AG08395 (cell line): Measurements from ENCODE around the gene LRTM2.

Experiments
- DNase-seq: peaks from one replicate; pipeline ENCODE4 v3.0.0; 2012; ENCODE audit warnings: mixed read lengths, low spot score

LRTM2 gene

GRCh38 chr12:1842183-1842904 lies 22.0 kb downstream of the LRTM2 start:
- no peak for DNase-seq

GRCh38 chr12:1842905-1843640 lies 22.7 kb downstream of the LRTM2 start:
- DNase-seq: no peak

- DNase-seq: no peak
These were observed 23.3 kb downstream of the LRTM2 start for GRCh38 chr12:1843641-1844005.

GRCh38 chr12:1844223-1844622 lies 23.9 kb downstream of the LRTM2 start:
- no peak for DNase-seq

GRCh38 chr12:1844661-1845409 lies 24.5 kb downstream of the LRTM2 start:
- DNase-seq: no peak

GRCh38 chr12:1845427-1845826 lies 25.1 kb downstream of the LRTM2 start:
- DNase-seq: no peak

- no peak for DNase-seq
These were observed 25.5 kb downstream of the LRTM2 start for GRCh38 chr12:1845886-1846285.

GRCh38 chr12:1846421-1847405 lies 26.3 kb downstream of the LRTM2 start:
- no peak for DNase-seq

GRCh38 chr12:1847411-1847810 lies 27.0 kb downstream of the LRTM2 start:
- no peak for DNase-seq

GRCh38 chr12:1848146-1848545 lies 27.8 kb downstream of the LRTM2 start:
- DNase-seq: no peak

GRCh38 chr12:1848745-1849144 lies 28.4 kb downstream of the LRTM2 start:
- no peak for DNase-seq

- DNase-seq: peak; percentile 46
These were observed 30.9 kb downstream of the LRTM2 start for GRCh38 chr12:1851151-1851701.

- DNase-seq: no peak
These were observed 31.7 kb downstream of the LRTM2 start for GRCh38 chr12:1852076-1852475.

- DNase-seq: no peak
These were observed 33.4 kb downstream of the LRTM2 start for GRCh38 chr12:1853716-1854115.

- no peak for DNase-seq
These were observed 34.9 kb downstream of the LRTM2 start for GRCh38 chr12:1855241-1855640.

GRCh38 chr12:1857086-1857485 lies 36.7 kb downstream of the LRTM2 start:
- DNase-seq: no peak

GRCh38 chr12:1857821-1858220 lies 37.5 kb downstream of the LRTM2 start:
- no peak for DNase-seq

GRCh38 chr12:1858456-1858855 lies 38.1 kb downstream of the LRTM2 start:
- no peak for DNase-seq

- DNase-seq: no peak
These were observed 39.3 kb downstream of the LRTM2 start for GRCh38 chr12:1859643-1860042.

GRCh38 chr12:1862973-1863372 lies 42.6 kb downstream of the LRTM2 start:
- DNase-seq: no peak

GRCh38 chr12:1863823-1864222 lies 43.5 kb downstream of the LRTM2 start:
- no peak for DNase-seq
